Prostate gland (tissue), 2 donors: Measurements from ENCODE around the gene RTL5. TPM values are rescaled to one million over a fixed set of nuclear protein-coding genes. Genes with fewer than 3 reads are reported as not detected.
"Not testable (repeated sequence)": the region's sequence is repeated elsewhere in the genome, so short reads cannot be mapped to it uniquely, and the experiment has no call there.

ENCODE experiments used
- DNase-seq: peaks from one replicate; pipeline ENCODE4 v3.0.0-alpha.2; 2019; ENCODE audit warnings: low spot score
- H3K27ac ChIP-seq, 2 donors: fragments of 200-600 bp; sonication (generic); 2 replicates each; pipeline ENCODE4 v1.5.1; 2017 to 2019
- H3K27me3 ChIP-seq: fragments of 200-600 bp; sonication (generic); replicated peaks from 2 replicates; pipeline ENCODE4 v1.5.1; 2019; ENCODE audit not compliant: insufficient read depth
- H3K36me3 ChIP-seq, 2 donors: fragments of 200-600 bp; sonication (generic); 1 replicate in 1 of 2; 2 replicates in 1 of 2; pipeline versions ENCODE4 v1.5.1 to v1.8.1; 2017 to 2019
- H3K4me1 ChIP-seq: fragments of 200-600 bp; sonication (generic); replicated peaks from 2 replicates; pipeline ENCODE4 v1.5.1; 2019
- H3K4me3 ChIP-seq, 2 donors: fragments of 200-600 bp; sonication (generic); 2 replicates each; pipeline ENCODE4 v1.5.1; 2017 to 2019
- H3K9me3 ChIP-seq: fragments of 200-600 bp; sonication (generic); 2 replicates; pipeline ENCODE4 v1.5.1; 2017
- CTCF ChIP-seq, 4 experiments: fragments of 200-600 bp in 2 of 4; fragments of 450-650 bp in 2 of 4; sonication (generic) in 2 of 4; IDR thresholded peaks; 1 replicate in 3 of 4; 2 replicates in 1 of 4; pipeline ENCODE4 v1.5.1; 2016 to 2019; ENCODE audit warnings: antibody characterized with exemption in 4 of 4, mild to moderate bottlenecking in 2 of 4, moderate library complexity in 2 of 4
- POLR2A ChIP-seq: fragments of 450-650 bp; IDR thresholded peaks from one replicate; pipeline ENCODE4 v1.6.1; 2016; ENCODE audit warnings: antibody characterized with exemption, mild to moderate bottlenecking
- POLR2AphosphoS5 ChIP-seq: sonication (generic); formaldehyde crosslinking; IDR thresholded peaks from one replicate; pipeline ENCODE4 v1.6.1; 2017; ENCODE audit warnings: antibody characterized with exemption
- WGBS: methylation state at CpG from one replicate; pipeline ENCODE4 v1.1.5; 2018; 5-methylcytosine and 5-hydroxymethylcytosine counted together
- intact Hi-C: fragments of 100-400 bp; cut with DNase I; formaldehyde crosslinking; loops from one replicate; pipeline ENCODE4 v1.14.2; 2022
- total RNA-seq, 2 donors: library from RNA; depleted of rRNA; stranded (reverse); fragments of >200 nt; gene quantifications; one replicate each; pipeline ENCODE4 v1.1.0, GENCODE V29; 2016

The RTL5 gene
- total RNA-seq = 10 to 100 TPM in 1 of 2 donors, 1 to 10 TPM in 1; 2.8 to 24.0 TPM

- intact Hi-C loops = no loop called here
- no peaks in the 10 kb centered on the region for H3K4me1 ChIP-seq
- peak within 1 kb of the TSS; percentile 31 to 42 for H3K4me3 ChIP-seq
- no peaks in the 10 kb centered on the region for H3K36me3 ChIP-seq
- peak within 1 kb of the TSS; percentile 61 to 73 for H3K27ac ChIP-seq
- H3K9me3 ChIP-seq = no peaks in the 10 kb centered on the region
- WGBS = under 1% methylated on average over 15 of the region's 106 CpGs
- DNase-seq = peak; percentile 78
- TF ChIP-seq CTCF (IDR thresholded peaks at IDR 0.05) = peak in 1 of 4 experiments; percentile 6
- peak; percentile 62 for TF ChIP-seq POLR2AphosphoS5
- peak; percentile 44 for TF ChIP-seq POLR2A
- no peaks in the 10 kb centered on the region for H3K27me3 ChIP-seq
Measured at GRCh38 chrX:72131317-72132294, at the start of gene RTL5. RTL5 (minus strand) TSS chrX:72131915.

- WGBS = 38% methylated on average over 1 of the region's 1 CpG
- Histone ChIP-seq H3K27me3 (no peaks in the 10 kb centered on the region), H3K9me3 (no peaks in the 10 kb centered on the region), H3K27ac (peak overlapping the region in 1 of 2 donors; percentile 76), H3K36me3 (no peaks in the 10 kb centered on the region), H3K4me3 (no peak overlapping the region), H3K4me1 (no peaks in the 10 kb centered on the region)
- TF ChIP-seq CTCF (IDR thresholded peaks at IDR 0.05) = no peak
- DNase-seq = no peak
- intact Hi-C loops = loop anchor here (5.0 kb wide), 1 partner anchor 362 kb away; no protein-coding TSS in a partner anchor
Measured at GRCh38 chrX:72180539-72180938, 48.8 kb upstream of the RTL5 start.

- Histone ChIP-seq H3K4me3 (no peak overlapping the region), H3K4me1 (no peaks in the 10 kb centered on the region), H3K27me3 (no peaks in the 10 kb centered on the region), H3K27ac (no peak overlapping the region), H3K9me3 (no peaks in the 10 kb centered on the region), H3K36me3 (no peaks in the 10 kb centered on the region)
- intact Hi-C loops = no loop called here
- DNase-seq = no peak
- WGBS = 73% methylated on average over 2 of the region's 2 CpGs
- no peak for TF ChIP-seq POLR2AphosphoS5
- TF ChIP-seq POLR2A = no peak
- TF ChIP-seq CTCF (IDR thresholded peaks at IDR 0.05) = no peak
Measured at GRCh38 chrX:72176981-72177380, 45.3 kb upstream of the RTL5 start.

GRCh38 chrX:72176289-72176688 lies 44.6 kb upstream of the RTL5 start:
- DNase-seq, H3K36me3 ChIP-seq, H3K9me3 ChIP-seq, H3K27me3 ChIP-seq, H3K27ac ChIP-seq, intact Hi-C loops, H3K4me1 ChIP-seq, H3K4me3 ChIP-seq: not testable (repeated sequence)
- WGBS = 92% methylated on average over 5 of the region's 5 CpGs

- no peak for DNase-seq
- TF ChIP-seq POLR2A (no peak), POLR2AphosphoS5 (no peak), CTCF (IDR thresholded peaks at IDR 0.05) (no peak)
- no peaks in the 10 kb centered on the region for H3K4me1 ChIP-seq
- no peak overlapping the region for H3K4me3 ChIP-seq
- H3K27me3 ChIP-seq = no peaks in the 10 kb centered on the region
- H3K36me3 ChIP-seq = no peaks in the 10 kb centered on the region
- 66% methylated on average over 6 of the region's 6 CpGs for WGBS
- intact Hi-C loops = no loop called here
- no peaks in the 10 kb centered on the region for H3K9me3 ChIP-seq
- H3K27ac ChIP-seq = no peak overlapping the region
Measured at GRCh38 chrX:72169008-72169728, 37.5 kb upstream of the RTL5 start.
